Measurements from ENCODE around the gene ASCC2.
"Not testable (repeated sequence)": the region's sequence is repeated elsewhere in the genome, so short reads cannot be mapped to it uniquely, and the experiment has no call there.

ASCC2 gene

DNA sequence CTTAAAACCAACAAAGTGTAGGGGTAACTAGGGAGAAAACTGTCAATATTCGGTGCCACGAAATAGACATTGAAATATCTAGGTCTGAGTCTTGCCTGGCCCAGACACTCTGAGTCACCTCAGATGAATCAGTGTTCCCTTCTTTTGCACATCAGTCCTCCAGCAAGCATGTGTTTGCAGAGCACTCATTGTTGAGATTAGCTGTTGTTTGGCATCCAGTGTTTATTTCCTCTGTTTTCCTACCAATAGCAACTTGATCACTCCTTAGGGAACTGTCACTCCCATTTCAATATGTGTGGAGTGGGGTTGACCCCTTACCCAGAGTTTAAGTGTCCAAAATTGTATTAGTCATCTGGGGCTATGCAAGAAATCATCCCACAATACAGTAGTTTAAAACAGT, 4.7 kb upstream of the ASCC2 start:
- TF ChIP-seq, protein P1, sequence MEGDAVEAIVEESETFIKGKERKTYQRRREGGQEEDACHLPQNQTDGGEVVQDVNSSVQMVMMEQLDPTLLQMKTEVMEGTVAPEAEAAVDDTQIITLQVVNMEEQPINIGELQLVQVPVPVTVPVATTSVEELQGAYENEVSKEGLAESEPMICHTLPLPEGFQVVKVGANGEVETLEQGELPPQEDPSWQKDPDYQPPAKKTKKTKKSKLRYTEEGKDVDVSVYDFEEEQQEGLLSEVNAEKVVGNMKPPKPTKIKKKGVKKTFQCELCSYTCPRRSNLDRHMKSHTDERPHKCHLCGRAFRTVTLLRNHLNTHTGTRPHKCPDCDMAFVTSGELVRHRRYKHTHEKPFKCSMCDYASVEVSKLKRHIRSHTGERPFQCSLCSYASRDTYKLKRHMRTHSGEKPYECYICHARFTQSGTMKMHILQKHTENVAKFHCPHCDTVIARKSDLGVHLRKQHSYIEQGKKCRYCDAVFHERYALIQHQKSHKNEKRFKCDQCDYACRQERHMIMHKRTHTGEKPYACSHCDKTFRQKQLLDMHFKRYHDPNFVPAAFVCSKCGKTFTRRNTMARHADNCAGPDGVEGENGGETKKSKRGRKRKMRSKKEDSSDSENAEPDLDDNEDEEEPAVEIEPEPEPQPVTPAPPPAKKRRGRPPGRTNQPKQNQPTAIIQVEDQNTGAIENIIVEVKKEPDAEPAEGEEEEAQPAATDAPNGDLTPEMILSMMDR (IDR thresholded peaks at IDR 0.05; ENCODE audit: control extremely low read depth, extremely low read depth, low read depth, missing control alignments) = no peak
- ChIA-PET POLR2A (no interaction called here), CTCF (no interaction called here)
- no peak for DNase-seq (ENCODE audit: extremely low spot score)

- CTCF ChIA-PET = no interaction called here
- TF ChIP-seq, protein P1 (IDR thresholded peaks at IDR 0.05; ENCODE audit: control extremely low read depth, extremely low read depth, low read depth, missing control alignments) = no peak
- no peak for DNase-seq (ENCODE audit: extremely low spot score)
- POLR2A ChIA-PET = no interaction called here
These were observed 4.1 kb upstream of the ASCC2 start for GRCh38 chr22:29842172-29842571.

GRCh38 chr22:29840498-29840897, 2.4 kb upstream of the ASCC2 start:
- ChIA-PET CTCF (no interaction called here), POLR2A (no interaction called here)
- no peak for DNase-seq (ENCODE audit: extremely low spot score)
- TF ChIP-seq, protein P1 (IDR thresholded peaks at IDR 0.05; ENCODE audit: control extremely low read depth, extremely low read depth, low read depth, missing control alignments) = no peak

DNA sequence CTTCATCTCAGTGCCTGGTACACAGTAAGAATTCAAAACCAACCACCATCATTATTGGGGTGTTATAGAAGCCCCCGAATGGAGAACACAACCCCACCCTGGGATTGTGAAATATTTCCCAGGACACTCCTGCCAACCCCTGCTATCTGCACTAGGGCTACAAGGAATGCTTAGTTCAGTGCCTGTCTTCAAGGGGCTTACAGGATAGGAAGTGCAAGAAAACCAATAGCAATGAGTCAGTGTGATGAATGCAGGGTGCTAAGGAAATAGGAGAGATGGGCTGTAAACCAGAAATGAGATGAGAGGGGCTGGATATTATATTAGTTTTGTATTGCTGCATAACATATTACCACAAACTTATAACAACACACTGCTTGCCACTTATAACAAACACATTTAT, 965 bp upstream of the ASCC2 start:
- TF ChIP-seq, protein P1 (IDR thresholded peaks at IDR 0.05; ENCODE audit: control extremely low read depth, extremely low read depth, low read depth, missing control alignments) = no peak
- CTCF ChIA-PET = no interaction called here
- POLR2A ChIA-PET = no interaction called here
- DNase-seq (ENCODE audit: extremely low spot score) = no peak

DNA sequence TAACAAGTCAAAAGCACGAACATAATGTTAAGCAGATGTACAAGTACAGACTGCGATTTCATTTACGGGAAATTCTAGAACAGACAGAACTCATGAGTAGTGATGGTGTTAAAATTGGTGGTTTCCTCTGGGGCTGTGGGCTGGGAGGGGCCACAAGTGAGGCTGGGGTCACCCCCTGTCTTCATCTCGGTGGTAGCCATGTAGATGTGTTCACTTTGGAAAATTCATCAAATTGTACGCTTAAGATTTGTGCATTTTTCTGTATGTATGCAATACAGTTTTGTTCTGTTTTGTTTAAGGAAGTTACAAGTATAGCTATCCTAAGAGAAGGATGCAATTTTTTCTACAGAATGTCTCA, 504 bp upstream of the ASCC2 start:
- no peak for DNase-seq (ENCODE audit: extremely low spot score)
- TF ChIP-seq, protein P1 (IDR thresholded peaks at IDR 0.05; ENCODE audit: control extremely low read depth, extremely low read depth, low read depth, missing control alignments) = no peak
- POLR2A ChIA-PET = no interaction called here
- CTCF ChIA-PET = interaction anchor here (2.0 kb wide), 1 partner anchor 167 kb away, joined by 8 read pairs; no protein-coding TSS in a partner anchor

DNA sequence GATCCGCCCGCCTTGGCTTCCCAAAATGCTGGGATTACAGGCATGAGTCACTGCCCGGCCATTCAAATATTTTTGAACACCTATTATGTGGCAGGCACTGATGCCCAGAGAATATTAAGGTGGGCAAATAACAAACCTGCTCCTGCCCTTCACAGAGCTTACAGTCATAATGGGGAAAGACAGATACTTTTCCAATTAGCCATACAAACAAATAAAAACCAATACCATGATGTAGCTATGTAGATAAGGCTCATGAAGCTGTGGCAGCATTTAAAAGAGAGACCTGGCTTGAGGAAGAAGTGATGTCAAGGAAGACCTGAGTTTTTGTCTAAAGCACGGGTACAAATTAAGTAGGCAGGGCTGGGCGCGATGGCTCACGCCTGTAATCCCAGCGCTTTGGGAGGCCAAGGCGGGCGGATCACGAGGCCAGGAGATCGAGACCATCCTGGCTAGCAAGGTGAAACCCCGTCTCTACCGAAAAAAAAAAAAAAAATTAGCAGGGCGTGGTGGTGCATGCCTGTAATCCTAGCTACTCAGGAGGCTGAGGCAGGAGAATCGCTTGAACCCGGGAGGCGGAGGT, 1.2 kb downstream of the ASCC2 start:
- CTCF ChIA-PET = interaction anchor here (1.4 to 2.0 kb wide), 2 partner anchors 12 to 168 kb away, joined by 3 to 8 read pairs; no protein-coding TSS in a partner anchor
- POLR2A ChIA-PET; DNase-seq (ENCODE audit: extremely low spot score): not testable (repeated sequence)

DNA sequence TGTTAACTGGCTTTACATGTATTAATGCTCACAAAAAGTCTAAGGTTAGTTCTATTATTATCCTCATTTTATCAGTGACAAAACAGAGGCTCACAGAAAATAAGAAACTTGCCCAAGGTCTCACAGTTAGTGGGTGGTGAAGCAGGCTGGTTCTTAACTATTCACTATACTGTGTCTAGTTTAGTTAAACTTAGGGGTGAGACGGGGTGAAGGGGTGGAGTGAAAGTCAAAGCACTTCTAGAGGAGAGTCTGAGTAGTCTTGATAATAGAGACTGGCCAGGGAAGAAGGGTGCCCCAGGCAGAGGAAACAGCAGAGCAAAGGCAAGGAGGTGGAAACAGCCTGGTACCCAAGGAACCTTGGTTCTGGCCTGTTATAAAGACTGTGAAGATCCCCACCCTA, 4.0 kb downstream of the ASCC2 start:
- TF ChIP-seq, protein P1 (IDR thresholded peaks at IDR 0.05; ENCODE audit: control extremely low read depth, extremely low read depth, low read depth, missing control alignments) = no peak
- POLR2A ChIA-PET = no interaction called here
- CTCF ChIA-PET = interaction anchor here (1.2 kb wide), 1 partner anchor 62 kb away, joined by 3 read pairs; no protein-coding TSS in a partner anchor
- no peak for DNase-seq (ENCODE audit: extremely low spot score)

Data from GM10248 (cell line).